Measurements from ENCODE around the gene FRMPD4.

DNA sequence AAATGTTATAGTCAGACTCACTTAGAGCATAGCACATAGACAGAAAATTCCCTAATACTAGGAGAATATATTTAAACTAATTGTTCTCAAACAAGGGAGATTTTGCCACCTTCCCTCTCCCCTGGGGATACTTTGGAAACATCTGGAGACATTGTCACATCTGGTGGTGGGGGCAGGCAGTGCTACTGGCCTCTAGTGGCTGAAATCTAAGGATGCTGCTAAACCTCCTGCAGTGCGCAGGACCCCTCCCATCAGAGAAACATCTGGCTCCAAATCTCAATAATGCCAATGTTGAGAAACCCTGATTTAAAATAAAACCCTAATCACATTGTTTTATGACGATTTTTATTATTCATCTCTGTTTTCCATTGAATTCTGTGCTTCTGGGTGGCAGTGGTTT lies 244.9 kb downstream of the FRMPD4 start:
- TF ChIP-seq, protein P1, sequence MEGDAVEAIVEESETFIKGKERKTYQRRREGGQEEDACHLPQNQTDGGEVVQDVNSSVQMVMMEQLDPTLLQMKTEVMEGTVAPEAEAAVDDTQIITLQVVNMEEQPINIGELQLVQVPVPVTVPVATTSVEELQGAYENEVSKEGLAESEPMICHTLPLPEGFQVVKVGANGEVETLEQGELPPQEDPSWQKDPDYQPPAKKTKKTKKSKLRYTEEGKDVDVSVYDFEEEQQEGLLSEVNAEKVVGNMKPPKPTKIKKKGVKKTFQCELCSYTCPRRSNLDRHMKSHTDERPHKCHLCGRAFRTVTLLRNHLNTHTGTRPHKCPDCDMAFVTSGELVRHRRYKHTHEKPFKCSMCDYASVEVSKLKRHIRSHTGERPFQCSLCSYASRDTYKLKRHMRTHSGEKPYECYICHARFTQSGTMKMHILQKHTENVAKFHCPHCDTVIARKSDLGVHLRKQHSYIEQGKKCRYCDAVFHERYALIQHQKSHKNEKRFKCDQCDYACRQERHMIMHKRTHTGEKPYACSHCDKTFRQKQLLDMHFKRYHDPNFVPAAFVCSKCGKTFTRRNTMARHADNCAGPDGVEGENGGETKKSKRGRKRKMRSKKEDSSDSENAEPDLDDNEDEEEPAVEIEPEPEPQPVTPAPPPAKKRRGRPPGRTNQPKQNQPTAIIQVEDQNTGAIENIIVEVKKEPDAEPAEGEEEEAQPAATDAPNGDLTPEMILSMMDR (IDR thresholded peaks at IDR 0.05), result no peak
- no peak for TF ChIP-seq POLR2AphosphoS5 (IDR thresholded peaks at IDR 0.05)
